Erythroblast (primary cell): ENCODE data around the gene TEAD1.

Experiments used
- GATA1 ChIP-seq: IDR thresholded peaks from 2 replicates; pipeline ENCODE4 v1.6.1; 2011; ENCODE audit warnings: low read depth, mild to moderate bottlenecking, control low read depth, low read length, moderate library complexity
- POLR2A ChIP-seq: IDR thresholded peaks from 2 replicates; pipeline ENCODE4 v1.6.1; 2011; ENCODE audit warnings: mild to moderate bottlenecking, low read length

DNA sequence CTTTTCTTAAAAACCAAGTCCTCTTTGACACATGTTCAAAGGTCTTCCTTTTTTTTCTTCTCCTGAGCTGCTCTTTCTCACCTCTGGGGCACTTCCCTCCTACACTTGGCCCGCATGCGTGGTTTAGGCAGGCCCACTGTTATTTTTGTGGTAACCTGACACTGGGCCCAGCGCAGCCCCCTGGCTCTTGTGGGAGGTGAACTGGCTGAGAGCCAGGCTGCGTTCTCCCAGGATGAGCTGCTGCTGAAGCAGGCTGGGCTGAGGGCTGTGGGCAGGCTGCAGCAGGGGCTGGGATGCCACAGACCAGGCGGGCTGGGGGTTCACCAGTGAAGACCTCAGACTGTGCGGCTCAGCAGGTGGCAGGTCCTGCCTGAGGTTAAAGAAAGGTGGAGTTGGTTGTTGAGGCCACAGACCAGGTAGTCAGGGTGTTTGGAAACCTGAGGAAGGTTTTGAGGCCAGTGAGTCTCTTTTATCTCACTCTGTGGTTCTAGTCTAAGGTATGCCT, 72.4 kb downstream of the TEAD1 start:
- TF ChIP-seq POLR2A, result no peak
- TF ChIP-seq GATA1, result no peak
